Activated T-cell treated with anti-CD3 and anti-CD28 coated beads, Interleukin-2, amount 50 U/mL, for 4 hours (primary cell): ENCODE measurements around the gene CLIP2. TPM values are rescaled to one million over a fixed set of nuclear protein-coding genes. Genes with fewer than 3 reads are reported as not detected.
"Not testable (repeated sequence)": the region's sequence is repeated elsewhere in the genome, so short reads cannot be mapped to it uniquely, and the experiment has no call there.

Source experiments
- ATAC-seq, 2 donors: fragments of 200-7000 bp; cut with Tn5 transposase; one replicate each; pipeline ENCODE4 v1.10.0; 2021
- DNase-seq: peaks from one replicate; pipeline ENCODE4 v3.0.0-alpha.2; 2020
- H3K27me3 Mint-ChIP-seq: one replicate; pipeline ENCODE4 v1.8.0; 2021; ENCODE audit warnings: low read depth, mixed read lengths
- H3K36me3 Mint-ChIP-seq: one replicate; pipeline ENCODE4 v1.8.0; 2022; ENCODE audit warnings: mixed read lengths; ENCODE audit not compliant: insufficient read depth
- H3K4me1 Mint-ChIP-seq: one replicate; pipeline ENCODE4 v1.8.0; 2021; ENCODE audit warnings: low read depth, mixed read lengths
- H3K4me3 Mint-ChIP-seq: one replicate; pipeline ENCODE4 v1.8.0; 2021; ENCODE audit warnings: mild to moderate bottlenecking, moderate library complexity, mixed read lengths
- H3K9me3 Mint-ChIP-seq: one replicate; pipeline ENCODE4 v1.8.0; 2021; ENCODE audit warnings: mixed read lengths
- total RNA-seq, 3 donors: library from RNA; stranded (reverse); gene quantifications; one replicate each; pipeline ENCODE4 v1.2.1, GENCODE V29; 2021

The CLIP2 gene
- total RNA-seq: 1 to 10 TPM; 1.2 to 2.5 (median 1.4) TPM

DNA sequence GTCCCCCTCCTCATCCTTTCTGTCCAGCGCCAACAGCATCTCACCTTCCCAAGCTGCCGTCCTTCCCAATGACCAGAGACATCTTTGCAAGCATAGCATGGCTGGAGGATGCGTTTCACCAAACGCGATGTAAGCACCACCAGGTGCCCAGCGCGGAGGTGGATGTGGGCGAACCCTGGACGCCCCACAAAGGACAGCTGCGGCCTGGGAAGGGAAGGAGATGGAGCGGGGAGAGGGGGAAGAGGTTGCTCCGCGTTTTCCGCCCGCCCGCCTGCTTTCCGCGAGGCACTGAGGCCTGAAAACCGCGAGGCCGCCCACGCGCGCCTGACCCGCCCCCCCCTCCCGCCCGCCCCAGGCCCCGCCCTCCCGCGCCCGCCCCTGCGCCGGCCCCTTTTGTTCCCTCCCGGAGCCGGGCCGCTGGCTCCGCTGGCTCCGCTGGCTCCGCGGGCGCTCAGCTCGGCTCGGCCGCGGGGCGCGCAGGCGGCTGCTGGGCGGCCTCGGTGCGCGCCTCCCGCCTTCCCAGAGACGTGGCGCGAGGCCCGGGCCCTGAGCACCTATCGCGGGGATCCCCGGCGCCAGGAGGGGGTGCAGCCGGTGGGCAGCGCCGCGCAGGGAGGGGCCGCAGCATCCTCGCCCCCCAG is at the start of gene CLIP2:
Gene CLIP2, plus strand, starts transcription at position 390 of the 641 bp plus-strand sequence. CDS start 28,140 bp downstream, outside the sequence.
- H3K27me3 Mint-ChIP-seq: peaks cover 5% of the 10 kb centered on the region
- ATAC-seq (peak; percentile 91 to 92), DNase-seq (peak; percentile 75)
- H3K4me1 Mint-ChIP-seq: peaks cover 24% of the 10 kb centered on the region
- H3K36me3 Mint-ChIP-seq: no peaks in the 10 kb centered on the region
- peak within 1 kb of the TSS; percentile 80 for H3K4me3 Mint-ChIP-seq
- H3K9me3 Mint-ChIP-seq: no peaks in the 10 kb centered on the region

DNA sequence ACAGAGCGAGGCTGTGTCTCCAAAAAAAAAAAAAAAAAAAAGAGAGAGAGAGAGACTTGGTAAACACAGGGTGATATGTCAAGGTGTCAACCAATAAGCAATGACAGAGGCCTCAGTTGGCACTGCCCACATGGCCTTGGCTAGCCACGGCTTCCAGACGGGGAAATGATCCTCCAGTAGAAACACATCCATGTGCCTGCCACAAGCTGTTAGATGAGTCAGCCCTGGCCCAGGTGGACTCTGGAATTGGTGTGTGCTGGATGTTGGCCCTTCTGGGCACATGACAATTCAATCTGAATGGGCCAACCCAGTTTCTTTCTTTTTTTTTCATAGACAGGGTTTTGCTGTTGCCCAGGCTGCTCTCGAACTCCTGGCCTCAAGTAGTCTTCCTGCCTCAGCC is 48.7 kb upstream of the CLIP2 start:
- H3K27me3 Mint-ChIP-seq: no peaks in the 10 kb centered on the region
- peaks cover 33% of the 10 kb centered on the region for H3K36me3 Mint-ChIP-seq
- no peaks in the 10 kb centered on the region for H3K9me3 Mint-ChIP-seq
- H3K4me1 Mint-ChIP-seq: peaks cover 3% of the 10 kb centered on the region
- ATAC-seq (no peak), DNase-seq (no peak)
- H3K4me3 Mint-ChIP-seq: no peak overlapping the region

DNA sequence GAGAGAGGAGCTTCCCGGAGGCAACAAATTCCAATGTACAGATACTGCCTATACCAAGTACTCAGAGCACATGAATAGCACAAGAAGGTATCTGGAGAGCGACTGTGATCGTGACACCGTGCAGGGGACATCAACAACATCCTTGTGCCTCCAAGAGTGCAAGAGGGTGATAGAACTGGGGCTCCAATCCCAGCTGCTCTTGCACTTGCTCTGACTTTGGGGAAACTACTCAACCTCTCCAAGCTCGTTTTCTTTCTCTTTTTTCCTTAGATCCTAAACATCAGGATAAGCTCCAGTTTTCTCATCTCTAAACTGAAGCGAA is 47.1 kb upstream of the CLIP2 start:
- H3K4me1 Mint-ChIP-seq: peaks cover 3% of the 10 kb centered on the region
- no peak for DNase-seq
- no peak overlapping the region for H3K4me3 Mint-ChIP-seq

DNA sequence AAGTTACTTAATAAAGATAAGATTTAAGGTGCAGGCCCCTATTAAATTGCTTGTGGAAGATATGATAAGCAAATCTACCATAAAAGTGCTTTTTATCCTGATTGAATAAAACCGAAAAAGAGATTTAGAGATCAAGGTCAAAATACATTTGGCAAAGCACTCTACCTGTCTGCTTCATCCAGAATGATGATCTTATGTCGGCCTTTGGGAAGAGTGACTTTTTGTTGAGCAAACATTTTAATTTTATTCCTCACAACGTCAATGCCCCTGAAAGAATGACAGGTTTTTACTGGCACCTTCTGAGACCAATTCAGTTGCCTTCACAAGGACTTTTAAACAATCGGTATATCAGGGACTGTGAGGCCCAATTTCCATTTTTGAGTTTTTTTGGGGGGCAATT is 42.7 kb upstream of the CLIP2 start:
- no peak for ATAC-seq
- H3K27me3 Mint-ChIP-seq: no peaks in the 10 kb centered on the region

More for the DNA sequence above, 47.1 kb upstream of the CLIP2 start:
- Mint-ChIP-seq H3K9me3 (no peaks in the 10 kb centered on the region), H3K27me3 (no peaks in the 10 kb centered on the region), H3K36me3 (peaks cover 32% of the 10 kb centered on the region)
- ATAC-seq: no peak

DNA sequence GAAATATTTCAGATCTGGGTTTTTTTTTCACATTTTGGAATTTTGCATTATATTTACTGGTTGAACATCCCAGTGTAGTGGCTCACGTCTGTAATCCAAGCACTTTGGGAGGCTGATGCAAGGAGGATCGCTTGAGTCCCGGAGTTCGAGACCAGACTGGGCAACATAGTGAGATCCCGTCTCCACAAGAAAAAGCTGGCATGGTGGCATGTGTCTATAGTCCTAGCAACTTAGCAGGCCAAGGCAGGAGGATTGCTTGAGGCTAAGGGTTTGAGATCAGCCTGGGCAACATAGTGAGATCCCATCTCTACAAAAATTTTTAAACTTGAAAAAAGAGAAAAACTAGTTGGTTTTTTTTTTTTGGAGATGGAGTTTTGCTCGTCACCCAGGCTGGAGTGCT is 41.1 kb upstream of the CLIP2 start:
- Mint-ChIP-seq H3K27me3 (no peaks in the 10 kb centered on the region), H3K9me3 (no peaks in the 10 kb centered on the region), H3K4me1 (peaks cover 11% of the 10 kb centered on the region), H3K4me3 (no peak overlapping the region), H3K36me3 (peaks cover 22% of the 10 kb centered on the region)
- no peak for DNase-seq
- no peak for ATAC-seq

More for the DNA sequence above, 42.7 kb upstream of the CLIP2 start:
- Mint-ChIP-seq H3K36me3 (peaks cover 27% of the 10 kb centered on the region), H3K9me3 (no peaks in the 10 kb centered on the region), H3K4me3 (no peak overlapping the region), H3K4me1 (peaks cover 7% of the 10 kb centered on the region)
- no peak for DNase-seq

DNA sequence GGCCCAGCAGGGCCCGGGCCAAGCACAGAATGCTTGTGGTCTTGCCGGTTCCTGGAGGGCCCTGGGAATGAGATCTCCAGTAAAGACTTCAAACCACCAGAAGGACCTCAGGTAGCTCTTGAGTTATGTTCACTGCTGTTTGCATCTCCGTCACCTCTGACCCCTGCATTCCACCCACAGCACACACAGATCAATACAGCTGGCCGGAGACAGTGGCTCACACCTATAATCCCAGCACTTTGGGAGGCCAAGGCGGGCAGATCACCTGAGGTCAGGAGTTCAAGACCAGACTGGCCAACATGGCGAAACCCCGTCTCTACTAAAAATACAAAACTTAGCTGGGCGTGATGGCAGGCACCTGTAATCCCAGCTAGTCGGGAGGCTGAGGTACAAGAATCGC is 40.1 kb upstream of the CLIP2 start:
- H3K4me3 Mint-ChIP-seq, DNase-seq, H3K27me3 Mint-ChIP-seq, ATAC-seq, H3K9me3 Mint-ChIP-seq: not testable (repeated sequence)
- H3K36me3 Mint-ChIP-seq: peaks cover 18% of the 10 kb centered on the region
- H3K4me1 Mint-ChIP-seq: peaks cover 15% of the 10 kb centered on the region

DNA sequence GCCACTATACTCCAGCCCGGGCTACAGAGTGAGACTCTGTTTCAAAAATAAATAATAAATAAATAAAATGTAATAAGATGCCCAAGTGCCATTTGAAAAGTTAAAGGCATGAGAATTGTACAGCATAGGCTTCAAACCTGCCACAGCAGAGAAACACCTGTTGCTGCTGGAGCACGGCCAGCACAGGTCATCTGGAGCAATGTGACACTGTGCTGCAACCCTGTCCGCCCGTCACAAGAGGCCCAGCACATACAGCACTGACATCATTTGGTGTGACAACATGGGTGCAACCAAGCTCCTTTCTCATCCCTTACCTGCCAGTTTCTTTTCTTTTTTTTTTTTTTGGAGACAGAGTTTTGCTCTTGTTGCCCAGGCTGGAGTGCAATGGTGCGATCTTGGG is 36.3 kb upstream of the CLIP2 start:
- Mint-ChIP-seq H3K4me1 (peaks cover 24% of the 10 kb centered on the region), H3K9me3 (no peaks in the 10 kb centered on the region), H3K27me3 (no peaks in the 10 kb centered on the region), H3K4me3 (peak overlapping the region; percentile 66), H3K36me3 (peaks cover 21% of the 10 kb centered on the region)
- DNase-seq: no peak
- no peak for ATAC-seq

DNA sequence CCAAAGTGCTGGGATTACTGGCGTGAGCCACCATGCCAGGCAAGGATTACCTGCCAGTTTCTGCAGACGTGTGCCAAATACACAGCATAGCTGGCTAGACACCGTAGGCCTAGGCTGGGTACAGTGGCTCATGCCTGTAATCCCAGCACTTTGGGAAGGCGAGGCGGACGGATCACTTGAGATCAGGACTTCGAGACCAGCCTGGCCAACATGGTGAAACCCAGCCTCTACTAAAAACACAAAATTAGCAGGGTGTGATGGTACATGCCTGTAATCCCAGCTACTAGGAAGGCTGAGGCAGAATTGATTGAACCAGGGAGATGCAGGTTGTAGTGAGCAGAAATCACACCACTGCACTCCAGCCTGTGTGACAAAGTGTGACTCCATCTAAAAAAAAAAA is 35.9 kb upstream of the CLIP2 start:
- no peaks in the 10 kb centered on the region for H3K9me3 Mint-ChIP-seq
- H3K4me1 Mint-ChIP-seq: peaks cover 24% of the 10 kb centered on the region
- H3K27me3 Mint-ChIP-seq: no peaks in the 10 kb centered on the region
- ATAC-seq (no peak), DNase-seq (no peak)
- peaks cover 21% of the 10 kb centered on the region for H3K36me3 Mint-ChIP-seq
- H3K4me3 Mint-ChIP-seq: peak overlapping the region; percentile 96

DNA sequence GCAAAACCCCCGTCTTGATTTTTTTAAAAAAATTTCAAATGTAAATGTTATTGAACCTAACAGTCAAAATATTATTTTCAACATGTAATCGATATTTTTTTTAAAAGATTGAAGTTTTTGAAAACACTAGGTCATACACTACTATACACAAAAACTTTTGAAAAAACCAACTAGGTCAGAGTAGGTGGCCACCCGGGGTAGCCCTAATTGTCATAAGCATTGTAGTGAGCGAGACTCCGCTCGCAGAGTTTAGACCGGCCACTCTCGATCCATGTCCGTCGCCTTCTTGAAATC is 35.4 kb upstream of the CLIP2 start:
- ATAC-seq: peak; percentile 26 to 35
- Mint-ChIP-seq H3K4me3 (peak overlapping the region; percentile 96), H3K4me1 (peaks cover 24% of the 10 kb centered on the region), H3K27me3 (no peaks in the 10 kb centered on the region), H3K9me3 (no peaks in the 10 kb centered on the region), H3K36me3 (peaks cover 19% of the 10 kb centered on the region)
- no peak for DNase-seq

DNA sequence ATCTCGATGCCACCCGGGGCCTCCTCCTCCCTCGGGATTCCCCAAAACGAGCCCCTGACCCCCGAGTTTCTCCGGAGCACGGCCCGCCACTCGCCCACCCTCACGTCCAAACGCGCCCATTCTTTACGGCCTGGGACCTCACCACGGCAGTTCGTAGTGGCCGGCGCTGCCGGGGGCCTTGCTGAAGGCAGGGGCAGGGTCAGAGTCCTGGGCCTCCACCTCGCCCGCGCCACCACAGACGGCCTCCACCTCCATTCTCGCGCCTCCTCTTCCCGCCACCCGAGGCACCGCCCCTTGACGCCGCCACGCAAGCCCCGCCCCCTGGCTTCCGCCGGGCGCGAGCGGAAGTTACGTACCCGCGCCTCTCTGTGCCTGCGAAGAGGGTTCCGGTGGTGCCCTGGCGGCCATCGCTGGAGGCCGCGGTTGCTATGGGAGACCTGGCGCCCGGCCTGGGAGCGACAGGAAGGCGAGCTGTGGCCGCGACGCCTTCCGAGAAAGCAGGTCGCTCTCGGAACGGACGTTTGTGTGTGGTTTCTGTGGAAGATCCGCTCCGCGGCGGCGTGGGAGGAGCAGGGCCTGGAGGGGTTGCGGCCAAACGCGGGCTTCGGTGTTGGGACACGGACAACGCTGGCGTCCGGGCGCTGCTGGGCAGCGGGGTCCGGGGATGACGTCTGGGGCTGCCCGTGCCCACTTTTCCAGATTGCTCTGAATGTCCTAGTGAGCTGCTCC is 34.9 kb upstream of the CLIP2 start, which contains the start of gene RFC2:
Gene RFC2, minus strand, starts transcription at position 271 of the 729 bp plus-strand sequence. Its CDS starts 16 bp downstream, at position 255.
- Mint-ChIP-seq H3K27me3 (no peaks in the 10 kb centered on the region), H3K4me1 (peaks cover 24% of the 10 kb centered on the region), H3K4me3 (peak within 1 kb of the TSS; percentile 96), H3K36me3 (peaks cover 15% of the 10 kb centered on the region), H3K9me3 (no peaks in the 10 kb centered on the region)
- ATAC-seq (peak; percentile 98), DNase-seq (peak; percentile 96)

DNA sequence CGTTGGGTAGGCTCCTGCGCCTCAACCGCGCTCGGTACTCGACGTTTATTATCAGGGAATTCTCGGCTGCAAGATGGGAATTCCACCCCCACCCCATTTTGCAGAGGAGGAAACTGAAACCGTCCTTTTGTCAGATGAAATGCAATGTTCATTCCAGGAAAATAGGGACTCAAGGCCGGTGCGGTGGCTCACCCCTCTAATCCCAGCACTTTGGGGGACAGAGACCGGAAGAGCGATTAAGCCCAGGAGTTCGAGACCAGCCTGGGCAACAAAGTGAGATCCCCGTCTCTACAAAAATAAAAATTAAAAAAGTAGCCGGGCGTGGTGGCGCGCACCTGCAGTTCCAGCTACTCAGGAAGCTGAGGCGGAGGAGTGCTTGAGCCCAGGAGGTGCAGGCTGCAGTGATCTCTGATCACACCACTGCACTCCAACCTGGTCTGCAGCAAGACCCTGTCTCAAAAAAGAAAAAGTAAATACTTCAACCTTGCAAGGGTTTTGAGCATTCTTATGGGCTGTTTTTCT is 34.3 kb upstream of the CLIP2 start:
- Mint-ChIP-seq H3K36me3 (peaks cover 12% of the 10 kb centered on the region), H3K4me1 (peaks cover 24% of the 10 kb centered on the region), H3K4me3 (peak overlapping the region; percentile 96), H3K27me3 (no peaks in the 10 kb centered on the region), H3K9me3 (no peaks in the 10 kb centered on the region)
- DNase-seq (no peak), ATAC-seq (no peak)

DNA sequence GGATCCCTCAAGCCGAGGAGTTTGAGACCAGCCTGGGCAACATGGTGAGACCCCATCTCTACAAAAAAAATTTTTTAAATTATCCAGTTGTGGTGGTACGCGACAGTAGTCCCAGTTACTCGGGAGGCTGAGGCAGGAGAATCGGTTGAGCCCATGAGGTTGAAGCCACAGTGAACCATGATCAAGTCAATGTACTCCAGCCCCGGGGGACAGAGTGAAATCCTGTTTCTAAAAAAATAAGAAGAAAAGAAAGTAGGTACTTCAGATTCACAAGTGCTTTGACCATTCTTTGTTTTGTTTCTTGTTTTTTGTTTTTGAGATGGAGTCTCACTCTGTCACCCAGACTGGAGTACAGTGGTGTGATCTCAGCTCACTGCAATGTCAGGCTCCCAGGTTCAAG is 33.7 kb upstream of the CLIP2 start:
- not testable (repeated sequence) for DNase-seq, H3K9me3 Mint-ChIP-seq, H3K27me3 Mint-ChIP-seq, ATAC-seq
- H3K4me1 Mint-ChIP-seq: peaks cover 21% of the 10 kb centered on the region
- peaks cover 10% of the 10 kb centered on the region for H3K36me3 Mint-ChIP-seq
- H3K4me3 Mint-ChIP-seq: peak overlapping the region; percentile 96

DNA sequence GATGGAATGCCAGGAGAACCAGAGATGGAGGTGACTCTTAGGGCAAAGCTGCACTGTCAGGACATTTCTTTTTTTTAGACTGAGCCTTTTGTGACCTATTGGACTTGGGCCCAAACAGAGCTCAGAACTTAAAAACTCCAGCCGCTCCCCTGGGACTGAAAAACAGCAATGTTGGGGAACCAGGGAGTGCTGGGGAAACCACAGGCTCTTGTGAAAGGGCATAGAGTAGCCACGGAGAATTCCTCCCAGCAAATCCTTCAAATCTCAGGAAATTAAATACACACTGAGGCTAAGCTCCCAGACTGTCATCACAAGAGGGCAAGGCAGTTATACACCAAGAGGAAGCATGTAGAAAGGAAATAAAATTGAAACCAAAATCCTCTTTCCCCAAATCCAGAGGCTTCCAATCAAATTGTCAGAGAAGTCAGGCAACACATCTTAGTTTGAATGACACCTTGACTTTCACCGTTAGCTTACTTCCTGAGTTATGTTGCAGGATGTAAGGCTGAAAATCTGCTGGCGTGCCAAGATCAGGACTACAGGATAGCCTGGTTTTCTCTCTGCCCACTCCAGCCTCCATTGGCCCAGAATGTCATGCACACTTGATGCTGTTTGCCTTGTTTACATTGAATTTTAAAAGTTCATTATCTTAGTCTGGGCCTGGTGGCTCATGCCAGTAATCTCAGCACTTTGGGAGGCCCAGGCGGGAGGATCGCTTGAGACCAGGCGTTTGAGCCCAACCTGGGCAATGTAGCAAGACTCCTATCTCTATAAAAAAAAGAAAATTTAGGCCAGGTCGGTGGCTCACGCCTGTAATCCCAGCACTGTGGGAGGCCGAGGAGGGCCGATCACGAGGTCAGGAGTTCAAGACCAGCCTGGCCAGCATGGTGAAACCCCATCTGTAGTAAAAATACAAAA is 32.5 kb upstream of the CLIP2 start:
- Mint-ChIP-seq H3K27me3 (no peaks in the 10 kb centered on the region), H3K36me3 (peaks cover 5% of the 10 kb centered on the region), H3K4me3 (peak overlapping the region; percentile 96), H3K4me1 (peaks cover 19% of the 10 kb centered on the region), H3K9me3 (no peaks in the 10 kb centered on the region)
- no peak for ATAC-seq
- no peak for DNase-seq

DNA sequence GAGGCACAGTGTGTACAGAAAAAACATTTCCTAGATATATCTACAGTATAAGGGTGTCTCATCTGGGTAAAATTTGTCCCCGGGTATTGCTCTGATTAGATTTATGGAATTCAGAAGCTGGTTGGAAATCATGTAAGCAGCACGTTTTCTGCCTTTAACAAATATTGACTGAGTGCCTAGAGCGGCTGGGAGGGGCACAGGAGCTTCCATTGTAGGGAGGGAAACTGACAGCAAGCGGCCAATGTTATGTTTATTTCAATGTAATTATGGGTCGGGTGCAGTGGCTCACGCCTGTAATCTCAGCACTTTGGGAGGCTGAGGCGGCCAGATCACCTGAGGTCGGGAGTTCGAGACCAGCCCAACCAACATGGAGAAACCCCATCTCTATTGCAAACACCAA is 30.6 kb upstream of the CLIP2 start:
- peaks cover 10% of the 10 kb centered on the region for H3K4me1 Mint-ChIP-seq
- ATAC-seq (no peak), DNase-seq (no peak)
- H3K27me3 Mint-ChIP-seq: peaks cover 3% of the 10 kb centered on the region
- H3K36me3 Mint-ChIP-seq: peaks cover 3% of the 10 kb centered on the region
- no peaks in the 10 kb centered on the region for H3K9me3 Mint-ChIP-seq
- no peak overlapping the region for H3K4me3 Mint-ChIP-seq
